H9 (cell line): ENCODE data around the gene AKR1A1. TPM values are rescaled to one million over a fixed set of nuclear protein-coding genes. Genes with fewer than 3 reads are reported as not detected.

Experiments used
- DNase-seq: peaks from one replicate; pipeline ENCODE4 v3.0.0-alpha.2; 2017
- H2AFZ ChIP-seq: one replicate; pipeline ENCODE4 v1.6.1; 2013; ENCODE audit warnings: mild to moderate bottlenecking, low read length, control low read depth, moderate library complexity
- H2AK5ac ChIP-seq: 2 replicates; pipeline ENCODE4 v1.6.1; 2013; ENCODE audit warnings: low read length, control low read depth, mixed read lengths; ENCODE audit not compliant: insufficient read length
- H2BK120ac ChIP-seq: one replicate; pipeline ENCODE4 v1.6.1; 2013; ENCODE audit warnings: low read depth, mild to moderate bottlenecking, low read length, control low read depth, inconsistent platforms; ENCODE audit not compliant: poor library complexity, severe bottlenecking
- H2BK12ac ChIP-seq: 2 replicates; pipeline ENCODE4 v1.6.1; 2013; ENCODE audit warnings: low read length, control low read depth, mixed read lengths, low read depth; ENCODE audit not compliant: insufficient read length
- H2BK15ac ChIP-seq: 2 replicates; pipeline ENCODE4 v1.6.1; 2013; ENCODE audit warnings: low read depth, low read length, control low read depth
- H2BK20ac ChIP-seq: one replicate; pipeline ENCODE4 v1.6.1; 2013; ENCODE audit warnings: low read depth, mild to moderate bottlenecking, low read length, control low read depth, inconsistent platforms; ENCODE audit not compliant: poor library complexity, severe bottlenecking
- H2BK5ac ChIP-seq: 2 replicates; pipeline ENCODE4 v1.6.1; 2013; ENCODE audit warnings: low read length, control low read depth, mixed read lengths; ENCODE audit not compliant: insufficient read length
- H3K14ac ChIP-seq: 2 replicates; pipeline ENCODE4 v1.6.1; 2013; ENCODE audit warnings: low read length, control low read depth; ENCODE audit not compliant: insufficient read depth
- H3K18ac ChIP-seq: 2 replicates; pipeline ENCODE4 v1.6.1; 2013; ENCODE audit warnings: low read depth, mild to moderate bottlenecking, mixed read lengths, low read length, control low read depth; ENCODE audit not compliant: insufficient read length
- H3K23ac ChIP-seq: 2 replicates; pipeline ENCODE4 v1.6.1; 2013; ENCODE audit warnings: low read length, control low read depth, mixed read lengths, low read depth; ENCODE audit not compliant: insufficient read length
- H3K23me2 ChIP-seq: 2 replicates; pipeline ENCODE4 v1.6.1; 2013; ENCODE audit warnings: low read depth, mild to moderate bottlenecking, mixed read lengths, low read length, control low read depth; ENCODE audit not compliant: insufficient read length, poor library complexity, severe bottlenecking
- H3K27ac ChIP-seq: 2 replicates; pipeline ENCODE4 v1.5.1; 2013; ENCODE audit warnings: low read length, control low read depth, mixed read lengths, low read depth; ENCODE audit not compliant: insufficient read length
- H3K27me3 ChIP-seq: 2 replicates; pipeline ENCODE4 v1.6.1; 2013; ENCODE audit warnings: low read length, control low read depth, inconsistent platforms; ENCODE audit not compliant: insufficient read depth
- H3K4ac ChIP-seq: 2 replicates; pipeline ENCODE4 v1.6.1; 2013; ENCODE audit warnings: low read depth, mild to moderate bottlenecking, control low read depth, inconsistent platforms, low read length, moderate library complexity
- H3K4me1 ChIP-seq: 2 replicates; pipeline ENCODE4 v1.6.1; 2013; ENCODE audit warnings: low read length, control low read depth, inconsistent platforms; ENCODE audit not compliant: insufficient read depth
- H3K4me2 ChIP-seq: 2 replicates; pipeline ENCODE4 v1.6.1; 2013; ENCODE audit warnings: low read length, control low read depth, mixed read lengths; ENCODE audit not compliant: insufficient read length, insufficient read depth
- H3K56ac ChIP-seq: 2 replicates; pipeline ENCODE4 v1.6.1; 2013; ENCODE audit warnings: low read depth, mild to moderate bottlenecking, mixed read lengths, low read length, control low read depth; ENCODE audit not compliant: insufficient read length
- H3K79me1 ChIP-seq: 2 replicates; pipeline ENCODE4 v1.6.1; 2013; ENCODE audit warnings: low read depth, mild to moderate bottlenecking, moderate library complexity, low read length, control low read depth, inconsistent platforms; ENCODE audit not compliant: insufficient read depth, poor library complexity, severe bottlenecking
- H3K79me2 ChIP-seq: 2 replicates; pipeline ENCODE4 v1.6.1; 2013; ENCODE audit warnings: low read length, control low read depth, inconsistent platforms; ENCODE audit not compliant: insufficient read depth
- H3K9ac ChIP-seq: 2 replicates; pipeline ENCODE4 v1.6.1; 2013; ENCODE audit warnings: low read length, control low read depth, mixed read lengths; ENCODE audit not compliant: insufficient read length; ENCODE audit errors: extremely low read depth
- H3K9me3 ChIP-seq: one replicate; pipeline ENCODE4 v1.6.1; 2013; ENCODE audit warnings: low read depth, low read length, inconsistent platforms; ENCODE audit not compliant: control insufficient read depth
- H3T11ph ChIP-seq: one replicate; pipeline ENCODE4 v1.6.1; 2013; ENCODE audit warnings: mild to moderate bottlenecking, low read length, control low read depth, inconsistent platforms
- H4K20me1 ChIP-seq: one replicate; pipeline ENCODE4 v1.6.1; 2013; ENCODE audit not compliant: control insufficient read depth, insufficient read length, insufficient read depth
- H4K5ac ChIP-seq: 2 replicates; pipeline ENCODE4 v1.6.1; 2013; ENCODE audit warnings: low read depth, mild to moderate bottlenecking, mixed read lengths, low read length, control low read depth; ENCODE audit not compliant: insufficient read length
- H4K8ac ChIP-seq: replicated peaks from 2 replicates; pipeline ENCODE4 v1.6.1; 2013; ENCODE audit warnings: low read length, control low read depth, mixed read lengths, low read depth; ENCODE audit not compliant: insufficient read length
- H4K91ac ChIP-seq: 2 replicates; pipeline ENCODE4 v1.6.1; 2013; ENCODE audit warnings: low read depth, mild to moderate bottlenecking, moderate library complexity, mixed read lengths, low read length, control low read depth; ENCODE audit not compliant: insufficient read length
- H3K27ac Mint-ChIP-seq, 3 experiments: 2 replicates in 2 of 3; 3 replicates in 1 of 3; pipeline ENCODE4 v1.8.0; 2020 to 2021; ENCODE audit warnings: mixed read lengths in 3 of 3, mild to moderate bottlenecking in 1 of 3, moderate library complexity in 1 of 3
- H3K27me3 Mint-ChIP-seq: 2 replicates; pipeline ENCODE4 v1.8.0; 2021; ENCODE audit warnings: low read depth, mild to moderate bottlenecking, moderate library complexity, mixed read lengths
- H3K36me3 Mint-ChIP-seq, 3 experiments: 2 replicates in 2 of 3; 3 replicates in 1 of 3; pipeline ENCODE4 v1.8.0; 2020 to 2021; ENCODE audit warnings: low read depth in 3 of 3, mixed read lengths in 3 of 3; ENCODE audit not compliant: insufficient read depth in 1 of 3
- H3K4me1 Mint-ChIP-seq, 2 experiments: 2 replicates each; pipeline ENCODE4 v1.8.0; 2020; ENCODE audit warnings: mixed read lengths in 2 of 2
- H3K4me3 Mint-ChIP-seq, 2 experiments: 2 replicates in 1 of 2; 3 replicates in 1 of 2; pipeline ENCODE4 v1.8.0; 2020 to 2021; ENCODE audit warnings: mild to moderate bottlenecking in 2 of 2, mixed read lengths in 2 of 2, moderate library complexity in 1 of 2
- H3K9me3 Mint-ChIP-seq, 2 experiments: 2 replicates in 1 of 2; 3 replicates in 1 of 2; pipeline ENCODE4 v1.8.0; 2020; ENCODE audit warnings: mild to moderate bottlenecking in 2 of 2, mixed read lengths in 2 of 2, moderate library complexity in 1 of 2
- WGBS: extraction: QIAGEN DNeasy Blood & Tissue Kit; methylation state at CpG from one replicate; pipeline ENCODE4 v1.1.7; 2013; ENCODE audit warnings: missing lambda C conversion rate, low lambda C conversion rate, mixed read lengths; ENCODE audit not compliant: insufficient read length; ENCODE audit errors: extremely low coverage; 5-methylcytosine and 5-hydroxymethylcytosine counted together
- total RNA-seq: library from RNA; stranded (reverse); gene quantifications from 2 replicates; pipeline ENCODE4 v1.2.1, GENCODE V29; 2021
- TF ChIP-seq, protein P1 (sequence below): fragments of 200-600 bp; sonication (generic); conservative IDR thresholded peaks from 3 replicates; pipeline ENCODE4 v1.8.0; 2021; ENCODE audit warnings: antibody characterized with exemption, mild to moderate bottlenecking

The AKR1A1 gene
- total RNA-seq, 1 experiment from 2014 or later: 286 TPM

DNA sequence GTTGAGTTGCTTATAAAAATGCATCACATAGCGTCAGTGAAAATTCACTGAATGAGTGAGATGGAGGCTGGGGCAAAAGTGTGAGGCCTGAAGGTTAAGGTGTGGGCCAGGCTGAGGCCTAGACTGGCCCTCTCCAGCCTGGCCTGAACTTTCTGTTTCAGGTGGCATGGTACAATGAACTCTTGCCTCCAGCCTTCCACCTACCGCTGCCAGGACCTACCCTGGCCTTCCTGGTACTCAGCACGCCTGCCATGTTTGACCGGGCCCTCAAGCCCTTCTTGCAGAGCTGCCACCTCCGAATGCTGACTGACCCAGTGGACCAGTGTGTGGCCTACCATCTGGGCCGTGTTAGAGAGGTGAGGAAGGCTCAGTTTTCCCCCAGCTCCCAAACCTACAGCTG is 43.4 kb upstream of the AKR1A1 start:
- Histone ChIP-seq H3K9ac (no peak overlapping the region), H2AFZ (no peak overlapping the region), H3K23ac (no peak overlapping the region), H2AK5ac (no peak overlapping the region), H3K23me2 (no peaks in the 10 kb centered on the region), H2BK20ac (no peak overlapping the region), H3K27me3 (no peaks in the 10 kb centered on the region), H3T11ph (no peak overlapping the region), H3K4me1 (no peaks in the 10 kb centered on the region), H2BK12ac (no peak overlapping the region), H3K4ac (no peak overlapping the region), H3K27ac (no peak overlapping the region), H2BK120ac (no peak overlapping the region), H3K79me1 (no peaks in the 10 kb centered on the region), H2BK5ac (no peak overlapping the region), H3K56ac (no peak overlapping the region), H4K91ac (no peak overlapping the region), H2BK15ac (no peak overlapping the region), H4K20me1 (peaks cover 5% of the 10 kb centered on the region), H3K4me2 (no peak overlapping the region), H3K18ac (no peak overlapping the region), H3K79me2 (no peaks in the 10 kb centered on the region), H4K8ac (no peak overlapping the region), H3K9me3 (no peaks in the 10 kb centered on the region), H3K14ac (no peak overlapping the region), H4K5ac (no peak overlapping the region)
- TF ChIP-seq, protein P1, sequence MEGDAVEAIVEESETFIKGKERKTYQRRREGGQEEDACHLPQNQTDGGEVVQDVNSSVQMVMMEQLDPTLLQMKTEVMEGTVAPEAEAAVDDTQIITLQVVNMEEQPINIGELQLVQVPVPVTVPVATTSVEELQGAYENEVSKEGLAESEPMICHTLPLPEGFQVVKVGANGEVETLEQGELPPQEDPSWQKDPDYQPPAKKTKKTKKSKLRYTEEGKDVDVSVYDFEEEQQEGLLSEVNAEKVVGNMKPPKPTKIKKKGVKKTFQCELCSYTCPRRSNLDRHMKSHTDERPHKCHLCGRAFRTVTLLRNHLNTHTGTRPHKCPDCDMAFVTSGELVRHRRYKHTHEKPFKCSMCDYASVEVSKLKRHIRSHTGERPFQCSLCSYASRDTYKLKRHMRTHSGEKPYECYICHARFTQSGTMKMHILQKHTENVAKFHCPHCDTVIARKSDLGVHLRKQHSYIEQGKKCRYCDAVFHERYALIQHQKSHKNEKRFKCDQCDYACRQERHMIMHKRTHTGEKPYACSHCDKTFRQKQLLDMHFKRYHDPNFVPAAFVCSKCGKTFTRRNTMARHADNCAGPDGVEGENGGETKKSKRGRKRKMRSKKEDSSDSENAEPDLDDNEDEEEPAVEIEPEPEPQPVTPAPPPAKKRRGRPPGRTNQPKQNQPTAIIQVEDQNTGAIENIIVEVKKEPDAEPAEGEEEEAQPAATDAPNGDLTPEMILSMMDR: no peak
- no CpG with 5 or more reads among the region's 6 CpGs for WGBS
- Mint-ChIP-seq H3K9me3 (no peaks in the 10 kb centered on the region), H3K27ac (peak overlapping the region in 1 of 3 experiments; percentile 50; a peak in 2 of 7 replicates), H3K4me1 (no peaks in the 10 kb centered on the region), H3K36me3 (peaks cover 22 to 43% (median 29%) of the 10 kb centered on the region in 3 experiments; a peak in 6 of 7 replicates), H3K4me3 (no peak overlapping the region), H3K27me3 (no peaks in the 10 kb centered on the region; the same call in 1 of the 2 replicates)
- no peak for DNase-seq
